WTC11 (cell line): ENCODE measurements around the gene F8. TPM values are rescaled to one million over a fixed set of nuclear protein-coding genes. Genes with fewer than 3 reads are reported as not detected.

ENCODE experiments used
- ATAC-seq: fragments of 200-7000 bp; cut with Tn5 transposase; 2 replicates; pipeline ENCODE4 v1.10.0; 2021; ENCODE audit warnings: mild to moderate bottlenecking, moderate library complexity
- CTCF ChIA-PET: fragments of 300-600 bp; sonication (Branson Sonifier 250); formaldehyde crosslinking; loops from one replicate; lab custom pipeline; 2021; ENCODE audit warnings: antibody characterized with exemption; lab: Charles Lee
- POLR2A ChIA-PET: fragments of 350-600 bp; sonication (Branson Sonifier 250); formaldehyde crosslinking; loops from one replicate; lab custom pipeline; 2021; ENCODE audit warnings: antibody characterized with exemption; lab: Charles Lee
- DNase-seq: peaks from one replicate; pipeline ENCODE4 v3.0.0; 2021; ENCODE audit warnings: low spot score
- H3K27ac Mint-ChIP-seq: 2 replicates; pipeline ENCODE4 v1.8.0; 2021; ENCODE audit warnings: mixed read lengths
- H3K27me3 Mint-ChIP-seq: 2 replicates; pipeline ENCODE4 v1.8.0; 2021; ENCODE audit warnings: low read depth, mild to moderate bottlenecking, moderate library complexity, mixed read lengths
- H3K36me3 Mint-ChIP-seq: 2 replicates; pipeline ENCODE4 v1.8.0; 2021; ENCODE audit warnings: mixed read lengths
- H3K4me1 Mint-ChIP-seq: 2 replicates; pipeline ENCODE4 v1.8.0; 2022; ENCODE audit warnings: mixed read lengths
- H3K4me3 Mint-ChIP-seq: 2 replicates; pipeline ENCODE4 v1.8.0; 2021; ENCODE audit warnings: mild to moderate bottlenecking, moderate library complexity, mixed read lengths
- H3K9me3 Mint-ChIP-seq: 2 replicates; pipeline ENCODE4 v1.8.0; 2021; ENCODE audit warnings: mixed read lengths
- ATF1 ChIP-seq: sonication (generic); formaldehyde crosslinking; IDR thresholded peaks from 2 replicates; pipeline ENCODE4 v1.8.1; 2023; ENCODE audit warnings: mild to moderate bottlenecking, moderate library complexity, missing genetic modification reagents
- CREB1 ChIP-seq: sonication (generic); formaldehyde crosslinking; IDR thresholded peaks from 2 replicates; pipeline ENCODE4 v1.8.0; 2023; ENCODE audit warnings: mild to moderate bottlenecking, missing genetic modification reagents
- CREM ChIP-seq: sonication (generic); formaldehyde crosslinking; IDR thresholded peaks from 2 replicates; pipeline ENCODE4 v1.8.1; 2022; ENCODE audit warnings: mild to moderate bottlenecking, missing genetic modification reagents, moderate library complexity
- CTCF ChIP-seq: fragments of 200-600 bp; IDR thresholded peaks from 2 replicates; pipeline ENCODE4 v1.8.0; 2022; ENCODE audit warnings: antibody characterized with exemption
- ELF4 ChIP-seq: sonication (generic); formaldehyde crosslinking; IDR thresholded peaks from 2 replicates; pipeline ENCODE4 v1.8.1; 2022; ENCODE audit warnings: low read depth, mild to moderate bottlenecking, moderate library complexity, missing genetic modification reagents
- FOXK1 ChIP-seq: sonication (generic); formaldehyde crosslinking; IDR thresholded peaks from 2 replicates; pipeline ENCODE4 v1.8.0; 2022; ENCODE audit warnings: mild to moderate bottlenecking, moderate library complexity, missing genetic modification reagents
- IRF2 ChIP-seq: sonication (generic); formaldehyde crosslinking; IDR thresholded peaks from 2 replicates; pipeline ENCODE4 v1.8.0; 2022; ENCODE audit warnings: low read depth, missing genetic modification reagents, borderline replicate concordance
- JUN ChIP-seq: sonication (generic); formaldehyde crosslinking; IDR thresholded peaks from 2 replicates; pipeline ENCODE4 v1.8.0; 2023; ENCODE audit warnings: mild to moderate bottlenecking, missing genetic modification reagents
- NFE2L1 ChIP-seq: sonication (generic); formaldehyde crosslinking; IDR thresholded peaks from 2 replicates; pipeline ENCODE4 v1.8.1; 2023; ENCODE audit warnings: missing genetic modification reagents
- PRRX2 ChIP-seq: fragments of 250-450 bp; sonication (Bioruptor Pico); IDR thresholded peaks from 2 replicates; pipeline ENCODE4 v1.8.0; 2021; ENCODE audit warnings: mild to moderate bottlenecking
- SMAD3 ChIP-seq: sonication (generic); formaldehyde crosslinking; IDR thresholded peaks from 2 replicates; pipeline ENCODE4 v1.8.0; 2022; ENCODE audit warnings: missing genetic modification reagents, mild to moderate bottlenecking, borderline replicate concordance
- STAT6 ChIP-seq: sonication (generic); formaldehyde crosslinking; conservative IDR thresholded peaks from 2 replicates; pipeline ENCODE4 v1.8.1; 2023; ENCODE audit warnings: mild to moderate bottlenecking, low read depth, missing genetic modification reagents, moderate library complexity
- TP53 ChIP-seq: sonication (generic); formaldehyde crosslinking; IDR thresholded peaks from 2 replicates; pipeline ENCODE4 v1.8.1; 2023; ENCODE audit warnings: mild to moderate bottlenecking, missing genetic modification reagents
- ZNF219 ChIP-seq: sonication (generic); formaldehyde crosslinking; IDR thresholded peaks from 2 replicates; pipeline ENCODE4 v1.8.0; 2023; ENCODE audit warnings: missing genetic modification reagents, mild to moderate bottlenecking, borderline replicate concordance
- ZNF317 ChIP-seq: sonication (generic); formaldehyde crosslinking; IDR thresholded peaks from 2 replicates; pipeline ENCODE4 v1.8.1; 2023; ENCODE audit warnings: low read depth, mild to moderate bottlenecking, moderate library complexity, missing genetic modification reagents, borderline replicate concordance
- ZNF396 ChIP-seq: fragments of 250-450 bp; sonication (Bioruptor Pico); IDR thresholded peaks from 2 replicates; pipeline ENCODE4 v1.8.0; 2021; ENCODE audit warnings: mild to moderate bottlenecking, moderate library complexity, borderline replicate concordance
- ZNF416 ChIP-seq: fragments of 250-450 bp; sonication (Bioruptor Pico); IDR thresholded peaks from 2 replicates; pipeline ENCODE4 v1.9.0; 2021; ENCODE audit warnings: mild to moderate bottlenecking, inconsistent platforms
- total RNA-seq: library from RNA; stranded (reverse); gene quantifications from 3 replicates; pipeline ENCODE4 v1.2.3, GENCODE V29; 2021
- TF ChIP-seq, protein P1 (sequence below): sonication (generic); formaldehyde crosslinking; IDR thresholded peaks from 2 replicates; pipeline ENCODE4 v1.8.1; 2023; ENCODE audit warnings: mild to moderate bottlenecking, missing genetic modification reagents
- TF ChIP-seq, protein P2 (sequence below): sonication (generic); formaldehyde crosslinking; IDR thresholded peaks from 2 replicates; pipeline ENCODE4 v1.8.0; 2022; ENCODE audit warnings: mild to moderate bottlenecking, missing genetic modification reagents
- TF ChIP-seq, protein P3 (sequence below): sonication (generic); formaldehyde crosslinking; conservative IDR thresholded peaks from 2 replicates; pipeline ENCODE4 v1.8.1; 2022; ENCODE audit warnings: mild to moderate bottlenecking, missing genetic modification reagents
- TF ChIP-seq, protein P4 (sequence below): sonication (generic); formaldehyde crosslinking; IDR thresholded peaks from 2 replicates; pipeline ENCODE4 v1.8.1; 2022; ENCODE audit warnings: low read depth, missing genetic modification reagents, borderline replicate concordance
- TF ChIP-seq, protein P5 (sequence below): sonication (generic); formaldehyde crosslinking; IDR thresholded peaks from 2 replicates; pipeline ENCODE4 v1.8.0; 2022; ENCODE audit warnings: mild to moderate bottlenecking, missing genetic modification reagents

Gene F8
- total RNA-seq, 1 experiment from 2014 or later = 1.6 TPM

DNA sequence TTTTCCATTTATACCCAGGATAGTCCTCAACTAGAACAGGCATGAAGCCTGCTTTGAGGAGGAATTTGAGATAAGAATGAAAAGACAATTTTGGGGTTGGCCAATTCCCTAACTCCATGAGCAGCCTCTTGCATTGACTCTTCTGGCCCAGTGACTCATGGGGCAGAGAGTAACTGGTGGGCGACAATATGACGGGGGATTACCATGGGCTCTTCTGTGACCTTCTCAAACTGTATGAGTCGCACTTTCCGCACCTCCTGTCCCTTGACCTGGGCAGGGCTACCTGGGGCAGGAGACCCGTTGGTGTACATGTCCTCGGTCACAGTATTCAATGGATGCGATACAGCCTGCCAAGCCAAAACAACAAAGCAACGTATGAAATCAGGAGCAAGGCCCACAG, 230.6 kb downstream of the F8 start:
- ATAC-seq (no peak), DNase-seq (no peak)
- Mint-ChIP-seq H3K9me3 (no peaks in the 10 kb centered on the region), H3K27ac (no peak overlapping the region), H3K4me1 (peaks cover 17% of the 10 kb centered on the region), H3K4me3 (no peak overlapping the region), H3K27me3 (no peaks in the 10 kb centered on the region; the same call in 1 of the 2 replicates), H3K36me3 (no peaks in the 10 kb centered on the region)
- POLR2A ChIA-PET = no interaction called here
- TF ChIP-seq, protein P1, sequence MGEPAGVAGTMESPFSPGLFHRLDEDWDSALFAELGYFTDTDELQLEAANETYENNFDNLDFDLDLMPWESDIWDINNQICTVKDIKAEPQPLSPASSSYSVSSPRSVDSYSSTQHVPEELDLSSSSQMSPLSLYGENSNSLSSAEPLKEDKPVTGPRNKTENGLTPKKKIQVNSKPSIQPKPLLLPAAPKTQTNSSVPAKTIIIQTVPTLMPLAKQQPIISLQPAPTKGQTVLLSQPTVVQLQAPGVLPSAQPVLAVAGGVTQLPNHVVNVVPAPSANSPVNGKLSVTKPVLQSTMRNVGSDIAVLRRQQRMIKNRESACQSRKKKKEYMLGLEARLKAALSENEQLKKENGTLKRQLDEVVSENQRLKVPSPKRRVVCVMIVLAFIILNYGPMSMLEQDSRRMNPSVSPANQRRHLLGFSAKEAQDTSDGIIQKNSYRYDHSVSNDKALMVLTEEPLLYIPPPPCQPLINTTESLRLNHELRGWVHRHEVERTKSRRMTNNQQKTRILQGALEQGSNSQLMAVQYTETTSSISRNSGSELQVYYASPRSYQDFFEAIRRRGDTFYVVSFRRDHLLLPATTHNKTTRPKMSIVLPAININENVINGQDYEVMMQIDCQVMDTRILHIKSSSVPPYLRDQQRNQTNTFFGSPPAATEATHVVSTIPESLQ (CRISPR knock-in tag) = no peak
- TF ChIP-seq JUN (CRISPR knock-in tag) (no peak), ELF4 (no peak), NFE2L1 (CRISPR knock-in tag) (no peak), STAT6 (CRISPR knock-in tag) (no peak), CTCF (no peak), FOXK1 (CRISPR knock-in tag) (no peak), ZNF396 (CRISPR knock-in tag) (no peak), IRF2 (CRISPR knock-in tag) (no peak), ATF1 (no peak), TP53 (CRISPR knock-in tag) (no peak)
- TF ChIP-seq, protein P2, sequence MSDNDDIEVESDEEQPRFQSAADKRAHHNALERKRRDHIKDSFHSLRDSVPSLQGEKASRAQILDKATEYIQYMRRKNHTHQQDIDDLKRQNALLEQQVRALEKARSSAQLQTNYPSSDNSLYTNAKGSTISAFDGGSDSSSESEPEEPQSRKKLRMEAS = no peak
- TF ChIP-seq, protein P3, sequence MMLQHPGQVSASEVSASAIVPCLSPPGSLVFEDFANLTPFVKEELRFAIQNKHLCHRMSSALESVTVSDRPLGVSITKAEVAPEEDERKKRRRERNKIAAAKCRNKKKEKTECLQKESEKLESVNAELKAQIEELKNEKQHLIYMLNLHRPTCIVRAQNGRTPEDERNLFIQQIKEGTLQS (CRISPR knock-in tag) = no peak
- TF ChIP-seq, protein P4, sequence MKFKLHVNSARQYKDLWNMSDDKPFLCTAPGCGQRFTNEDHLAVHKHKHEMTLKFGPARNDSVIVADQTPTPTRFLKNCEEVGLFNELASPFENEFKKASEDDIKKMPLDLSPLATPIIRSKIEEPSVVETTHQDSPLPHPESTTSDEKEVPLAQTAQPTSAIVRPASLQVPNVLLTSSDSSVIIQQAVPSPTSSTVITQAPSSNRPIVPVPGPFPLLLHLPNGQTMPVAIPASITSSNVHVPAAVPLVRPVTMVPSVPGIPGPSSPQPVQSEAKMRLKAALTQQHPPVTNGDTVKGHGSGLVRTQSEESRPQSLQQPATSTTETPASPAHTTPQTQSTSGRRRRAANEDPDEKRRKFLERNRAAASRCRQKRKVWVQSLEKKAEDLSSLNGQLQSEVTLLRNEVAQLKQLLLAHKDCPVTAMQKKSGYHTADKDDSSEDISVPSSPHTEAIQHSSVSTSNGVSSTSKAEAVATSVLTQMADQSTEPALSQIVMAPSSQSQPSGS (CRISPR knock-in tag) = no peak
- TF ChIP-seq, protein P5, sequence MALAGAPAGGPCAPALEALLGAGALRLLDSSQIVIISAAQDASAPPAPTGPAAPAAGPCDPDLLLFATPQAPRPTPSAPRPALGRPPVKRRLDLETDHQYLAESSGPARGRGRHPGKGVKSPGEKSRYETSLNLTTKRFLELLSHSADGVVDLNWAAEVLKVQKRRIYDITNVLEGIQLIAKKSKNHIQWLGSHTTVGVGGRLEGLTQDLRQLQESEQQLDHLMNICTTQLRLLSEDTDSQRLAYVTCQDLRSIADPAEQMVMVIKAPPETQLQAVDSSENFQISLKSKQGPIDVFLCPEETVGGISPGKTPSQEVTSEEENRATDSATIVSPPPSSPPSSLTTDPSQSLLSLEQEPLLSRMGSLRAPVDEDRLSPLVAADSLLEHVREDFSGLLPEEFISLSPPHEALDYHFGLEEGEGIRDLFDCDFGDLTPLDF = no peak
- CTCF ChIA-PET = no interaction called here

DNA sequence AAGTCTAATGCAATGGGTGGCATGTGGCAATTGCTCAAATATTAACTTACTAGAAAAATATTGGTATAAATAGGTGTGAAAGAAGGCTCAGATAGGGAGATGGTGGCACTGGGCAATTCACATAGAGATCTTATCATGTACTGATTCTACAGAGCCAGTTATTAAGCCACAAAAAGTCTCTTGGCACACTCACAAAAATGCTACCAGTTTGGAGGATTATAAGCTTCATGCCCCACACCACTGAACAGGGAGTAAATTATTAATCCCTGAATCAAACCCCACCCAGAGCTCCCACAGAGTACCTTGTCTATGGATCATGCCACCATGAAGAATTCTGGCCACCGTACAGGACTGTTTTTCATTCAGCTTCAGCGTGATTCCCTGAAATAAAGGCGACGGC, 231.1 kb downstream of the F8 start:
- no peak for DNase-seq
- H3K27me3 Mint-ChIP-seq = no peaks in the 10 kb centered on the region
- no peaks in the 10 kb centered on the region for H3K9me3 Mint-ChIP-seq
- no peak overlapping the region for H3K4me3 Mint-ChIP-seq
- ChIA-PET POLR2A (no interaction called here), CTCF (no interaction called here)
- H3K27ac Mint-ChIP-seq = no peak overlapping the region
- TF ChIP-seq ZNF416 (CRISPR knock-in tag) = no peak
- no peak for TF ChIP-seq SMAD3
- no peak for TF ChIP-seq ZNF219 (CRISPR knock-in tag)
- TF ChIP-seq ZNF317 = no peak
- TF ChIP-seq CREB1 (CRISPR knock-in tag) = no peak
- no peak for TF ChIP-seq PRRX2 (CRISPR knock-in tag)
- no peak for TF ChIP-seq CREM (CRISPR knock-in tag)
- no peak for ATAC-seq
- H3K4me1 Mint-ChIP-seq = peaks cover 13% of the 10 kb centered on the region
- no peaks in the 10 kb centered on the region for H3K36me3 Mint-ChIP-seq
